GM12878 (cell line): Measurements from ENCODE around the gene IGF2R. TPM values are rescaled to one million over a fixed set of nuclear protein-coding genes. Genes with fewer than 3 reads are reported as not detected.

ENCODE experiments used
- ATAC-seq: fragments of 200-7000 bp; cut with Tn5 transposase; 3 replicates; pipeline ENCODE4 v1.9.1; 2020; ENCODE audit warnings: mild to moderate bottlenecking, moderate library complexity
- BruUV-seq: library from RNA; stranded (reverse); fragments of 400-500 nt; replicated peaks from 2 replicates; lab custom pipeline; 2021; lab: Mats Ljungman, UMichigan
- CTCF ChIA-PET: fragments of 300-600 bp; sonication (Branson Sonifier 250); formaldehyde crosslinking; extraction: SDS; loops from one replicate; lab custom pipeline; 2021; ENCODE audit warnings: inconsistent platforms; lab: Yijun Ruan, JAX
- POLR2A ChIA-PET: fragments of 350-600 bp; formaldehyde crosslinking; extraction: SDS; loops from one replicate; lab custom pipeline; 2021; ENCODE audit warnings: inconsistent platforms; lab: Charles Lee
- RAD21 ChIA-PET: fragments of 300-600 bp; sonication (Branson Sonifier 250); formaldehyde crosslinking; loops from one replicate; lab custom pipeline; 2023; ENCODE audit warnings: antibody characterized with exemption; ENCODE audit not compliant: unreplicated experiment; lab: Charles Lee
- SMC1A ChIA-PET: fragments of 300-600 bp; sonication (Branson Sonifier 250); formaldehyde crosslinking; loops from one replicate; lab custom pipeline; 2023; ENCODE audit not compliant: unreplicated experiment, uncharacterized antibody; lab: Charles Lee
- DNase-seq: peaks from one replicate; pipeline ENCODE4 v3.0.0-alpha.2; 2011; ENCODE audit warnings: low read depth, low spot score
- FAIRE-seq: peaks from 3 replicates; lab custom pipeline; 2011; peaks lifted over from hg19 to GRCh38; lab: Jason Lieb, UNC
- H2AFZ ChIP-seq: 2 replicates; pipeline ENCODE4 v1.6.0; 2011; ENCODE audit warnings: low read depth, low read length, control low read depth; ENCODE audit not compliant: control insufficient read depth
- H3K27ac ChIP-seq: 2 replicates; pipeline ENCODE4 v1.5.1; 2011; ENCODE audit warnings: control low read depth; ENCODE audit not compliant: control insufficient read depth, insufficient read depth
- H3K27me3 ChIP-seq, 2 experiments: replicated peaks in 1 of 2; 2 replicates each; pipeline versions ENCODE4 v1.6.0 to v1.6.1; 2011; ENCODE audit warnings: low read length in 1 of 2; ENCODE audit not compliant: control insufficient read depth in 2 of 2, insufficient read depth in 2 of 2
- H3K36me3 ChIP-seq, 2 experiments: 2 replicates each; pipeline ENCODE4 v1.5.1; 2011; ENCODE audit warnings: low read length in 1 of 2; ENCODE audit not compliant: control insufficient read depth in 2 of 2, insufficient read depth in 2 of 2
- H3K4me1 ChIP-seq: 2 replicates; pipeline ENCODE4 v1.6.1; 2011; ENCODE audit warnings: mild to moderate bottlenecking, low read length, moderate library complexity, mixed read lengths; ENCODE audit not compliant: control insufficient read depth, insufficient read depth
- H3K4me2 ChIP-seq: 2 replicates; pipeline ENCODE4 v1.6.0; 2011; ENCODE audit warnings: control low read depth; ENCODE audit not compliant: control insufficient read depth, insufficient read depth
- H3K4me3 ChIP-seq: fragments of 200-600 bp; sonication (generic); 2 replicates; pipeline ENCODE4 v1.5.1; 2016
- H3K79me2 ChIP-seq: 2 replicates; pipeline ENCODE4 v1.6.0; 2011; ENCODE audit warnings: low read length; ENCODE audit not compliant: control insufficient read depth, insufficient read depth
- H3K9ac ChIP-seq: 2 replicates; pipeline ENCODE4 v1.8.0; 2011; ENCODE audit warnings: low read length, control low read depth, mixed read lengths; ENCODE audit not compliant: control insufficient read depth, insufficient read depth
- H3K9me3 ChIP-seq: replicated peaks from 3 replicates; pipeline ENCODE4 v1.5.1; 2011; ENCODE audit warnings: mild to moderate bottlenecking, low read length; ENCODE audit not compliant: control insufficient read depth, insufficient read depth
- H4K20me1 ChIP-seq: 2 replicates; pipeline ENCODE4 v1.6.0; 2011; ENCODE audit not compliant: control insufficient read depth, insufficient read depth
- BHLHE40 ChIP-seq, 2 experiments: fragments of 450-650 bp in 1 of 2; IDR thresholded peaks; 2 replicates each; pipeline ENCODE4 v1.6.1; 2011 to 2017; ENCODE audit warnings: low read depth in 2 of 2, borderline replicate concordance in 1 of 2, improper control_type of control experiment in 1 of 2, low read length in 1 of 2, mild to moderate bottlenecking in 1 of 2
- CUX1 ChIP-seq: IDR thresholded peaks from 2 replicates; pipeline ENCODE4 v1.6.1; 2012; ENCODE audit warnings: improper control_type of control experiment, low read depth, low read length; ENCODE audit not compliant: insufficient replicate concordance
- EED ChIP-seq: sonication (generic); IDR thresholded peaks from 2 replicates; pipeline ENCODE4 v1.6.1; 2016; ENCODE audit warnings: antibody characterized with exemption, low read depth
- MLLT1 ChIP-seq: fragments of 450-650 bp; IDR thresholded peaks from 2 replicates; pipeline ENCODE4 v1.6.1; 2016; ENCODE audit warnings: mild to moderate bottlenecking
- NFIC ChIP-seq: IDR thresholded peaks from 2 replicates; pipeline ENCODE4 v1.6.1; 2012; ENCODE audit warnings: low read depth, mild to moderate bottlenecking, inconsistent platforms, low read length, moderate library complexity
- RUNX3 ChIP-seq: IDR thresholded peaks from 2 replicates; pipeline ENCODE4 v1.6.1; 2012; ENCODE audit warnings: low read length, inconsistent platforms
- SIN3A ChIP-seq: IDR thresholded peaks from 2 replicates; pipeline ENCODE4 v1.6.1; 2012; ENCODE audit warnings: low read depth, low read length, improper control_type of control experiment
- SMC3 ChIP-seq: IDR thresholded peaks from 2 replicates; pipeline ENCODE4 v1.6.1; 2011; ENCODE audit warnings: low read length, improper control_type of control experiment, borderline replicate concordance
- SRF ChIP-seq, 2 experiments: IDR thresholded peaks; 2 replicates each; pipeline ENCODE4 v1.6.1; 2011; ENCODE audit warnings: low read depth in 2 of 2, low read length in 2 of 2, mild to moderate bottlenecking in 1 of 2, moderate library complexity in 1 of 2
- ZBTB40 ChIP-seq: fragments of 450-650 bp; IDR thresholded peaks from 2 replicates; pipeline ENCODE4 v1.6.1; 2016; ENCODE audit warnings: mild to moderate bottlenecking, moderate library complexity, borderline replicate concordance
- WGBS: methylation state at CpG from one replicate; pipeline ENCODE4 v1.1.6; 2016; ENCODE audit warnings: low lambda C conversion rate; ENCODE audit not compliant: insufficient replicate concordance, insufficient coverage; ENCODE audit errors: missing lambda C conversion rate; 5-methylcytosine and 5-hydroxymethylcytosine counted together
- in situ Hi-C: fragments of 300-500 bp; cut with MboI; formaldehyde crosslinking; loops from 9 replicates; pipeline ENCODE4 v1.14.3; 2018; ENCODE audit warnings: mixed read lengths
- intact Hi-C: fragments of 100-400 bp; cut with micrococcal nuclease; formaldehyde crosslinking; loops from one replicate; pipeline ENCODE4 v1.14.2; 2022; ENCODE audit not compliant: unreplicated experiment
- polyA plus RNA-seq, 11 experiments: library from polyadenylated mRNA; depleted of rRNA in 4 of 11; unstranded in 6 of 11; stranded (reverse) in 5 of 11; fragments of >200 nt; fragmentation: Nextera tagmentation in 4 of 11; fragmentation: Illumina TruSeq in 1 of 11; extraction: Ambion mirVana in 4 of 11; extraction: Trizol in 1 of 11; gene quantifications; 1 replicate in 1 of 11; 2 replicates in 10 of 11; pipeline versions ENCODE4 v1.2.1 to v1.2.3, GENCODE V29; 2011 to 2016; ENCODE audit warnings: inconsistent platforms in 2 of 11, missing spikeins in 2 of 11, low read depth in 1 of 11
- total RNA-seq, 4 experiments: library from RNA; depleted of rRNA in 3 of 4; stranded (reverse); fragments of >200 nt in 3 of 4; fragmentation: Illumina TruSeq in 1 of 4; extraction: Trizol in 1 of 4; gene quantifications; 2 replicates each; pipeline versions ENCODE4 v1.2.1 to v1.2.3, GENCODE V29; 2013 to 2021

The IGF2R gene
- total and polyA plus RNA-seq, 10 of the 15 experiments (the other 5 are each of a cell fraction or from before 2014, with no cell fraction given), result 1.00 to 40.1 (median 16.8) TPM

GRCh38 chr6:159982731-159983506 lies 14.0 kb downstream of the IGF2R start:
- intact Hi-C loops, result no loop called here
- CTCF ChIA-PET, result interaction anchor here (0.8 to 2.7 kb wide), 4 partner anchors 9 to 193 kb away, joined by 3 to 9 read pairs (median 4); partner anchors contain the start of gene MRPL18
- Histone ChIP-seq H4K20me1 (no peaks in the 10 kb centered on the region; the same call in 1 of the 2 replicates), H3K9me3 (no peaks in the 10 kb centered on the region), H3K9ac (no peak overlapping the region; the same call in 1 of the 2 replicates), H3K27me3 (no peaks in the 10 kb centered on the region), H3K4me3 (peak overlapping the region; percentile 53), H3K4me2 (peak overlapping the region; percentile 89), H3K27ac (peak overlapping the region; percentile 91), H3K79me2 (peaks cover 93% of the 10 kb centered on the region), H3K4me1 (peaks cover 44% of the 10 kb centered on the region), H2AFZ (no peak overlapping the region), H3K36me3 (no peaks in the 10 kb centered on the region)
- FAIRE-seq (peak; percentile 70), ATAC-seq (peak; percentile 25), DNase-seq (no peak)
- POLR2A ChIA-PET, result interaction anchor here (1.2 to 7.9 kb wide), 7 partner anchors 8 to 256 kb away, joined by 3 to 92 read pairs (median 4); partner anchors contain the start of genes IGF2R, MRPL18, TCP1 and WTAP
- SMC1A ChIA-PET, result interaction anchor here (0.7 to 15.0 kb wide), 17 partner anchors 8 to 1764 kb away, joined by 3 to 95 read pairs (median 4); partner anchors contain the start of genes IGF2R and WTAP
- RAD21 ChIA-PET, result interaction anchor here (0.7 to 8.9 kb wide), 8 partner anchors 7 to 193 kb away, joined by 3 to 89 read pairs (median 9); partner anchors contain the start of gene IGF2R
- in situ Hi-C loops, result no loop called here
- BruUV-seq, result no TSS peak
- 93% methylated on average over 6 of the region's 6 CpGs for WGBS
- 0 out of 4 replicates have a peak, but pooled peaks of 1 of the 2 experiments have one; percentile 10 for TF ChIP-seq BHLHE40 (IDR thresholded peaks at IDR 0.05; ENCODE audit: borderline replicate concordance in 1 of 2, low read depth in 2 of 2, low read length in 1 of 2)
- peak in 1 of 2 experiments; percentile 81; a peak in 1 of 4 replicates for TF ChIP-seq SRF (IDR thresholded peaks at IDR 0.05; ENCODE audit: low read depth in 2 of 2, low read length in 2 of 2)
- TF ChIP-seq SMC3, result no peak
- TF ChIP-seq MLLT1, result peak; percentile 95
- TF ChIP-seq EED, result peak; percentile 38; the same call in 1 of the 2 replicates
- TF ChIP-seq SIN3A, result no peak
- 0 out of 2 replicates have a peak, but pooled peaks have one; percentile 15 for TF ChIP-seq NFIC
- no peak for TF ChIP-seq ZBTB40
- no peak for TF ChIP-seq CUX1
- TF ChIP-seq RUNX3, result peak; percentile 47
